Stimulated activated naive CD8-positive, alpha-beta T cell treated with anti-CD3 and anti-CD28 coated beads, Interleukin-15, Interleukin-2, amounts not matched to agents 100 U/mL and 50 U/mL, for 24 hours (primary cell): ENCODE data around the gene ZNF23.
"Not testable (repeated sequence)": the region's sequence is repeated elsewhere in the genome, so short reads cannot be mapped to it uniquely, and the experiment has no call there.

ENCODE experiments used
- ATAC-seq: fragments of 150-1000 bp; cut with Tn5 transposase; one replicate; pipeline ENCODE4 v1.10.0; 2021
- DNase-seq: peaks from one replicate; pipeline ENCODE4 v3.0.0; 2021

Gene ZNF23

DNA sequence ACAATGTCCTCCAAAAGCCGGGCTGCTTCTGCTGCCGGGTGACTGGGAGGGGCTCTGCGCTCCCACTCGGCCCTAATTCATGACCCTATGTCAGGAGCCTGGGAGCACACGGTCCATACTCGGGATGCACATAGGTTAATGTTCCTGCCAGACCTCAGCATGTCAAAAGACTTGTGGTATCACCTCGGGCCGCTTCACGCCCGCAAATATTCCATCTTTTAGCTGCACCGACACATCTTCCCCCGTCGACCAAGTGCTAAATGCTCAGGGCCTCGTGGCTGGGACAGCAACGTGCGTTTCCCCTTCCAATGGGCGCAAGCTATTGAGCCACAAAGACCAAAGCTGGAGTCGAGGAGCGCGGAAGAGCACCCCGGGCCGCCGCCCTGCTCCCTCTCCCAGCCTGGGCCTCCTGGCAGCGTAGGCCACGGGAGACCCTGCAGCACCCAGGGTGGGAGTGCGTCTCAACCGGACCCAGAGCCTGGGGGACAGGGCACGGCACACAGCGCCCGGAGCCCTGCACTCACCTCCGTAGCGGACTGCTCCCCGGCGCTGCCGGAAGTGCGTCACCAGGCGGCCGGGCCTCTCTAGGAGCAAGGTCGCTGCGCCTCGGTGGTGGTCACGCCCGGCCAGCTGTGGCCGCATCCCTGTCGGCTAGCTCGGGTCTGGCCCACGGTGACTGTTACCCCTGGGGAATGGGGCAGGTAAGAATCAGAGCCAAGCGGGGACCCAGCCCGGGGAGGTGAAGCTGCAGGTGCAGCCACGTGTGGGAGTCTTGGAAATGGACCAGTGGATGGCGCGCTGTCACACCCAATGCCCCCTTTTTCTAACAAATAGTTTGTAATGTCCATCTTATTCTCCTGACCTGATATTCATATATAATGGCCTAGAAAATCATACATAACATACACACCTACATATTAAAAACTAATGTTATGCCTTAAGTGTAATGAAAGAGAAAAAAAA is at the start of gene ZNF23:
ZNF23 (minus strand) TSS at position 562 of the 963 bp plus-strand sequence. CDS start 5,451 bp downstream, outside the sequence.
- DNase-seq (peak; percentile 86), ATAC-seq (peak; percentile 100)

DNA sequence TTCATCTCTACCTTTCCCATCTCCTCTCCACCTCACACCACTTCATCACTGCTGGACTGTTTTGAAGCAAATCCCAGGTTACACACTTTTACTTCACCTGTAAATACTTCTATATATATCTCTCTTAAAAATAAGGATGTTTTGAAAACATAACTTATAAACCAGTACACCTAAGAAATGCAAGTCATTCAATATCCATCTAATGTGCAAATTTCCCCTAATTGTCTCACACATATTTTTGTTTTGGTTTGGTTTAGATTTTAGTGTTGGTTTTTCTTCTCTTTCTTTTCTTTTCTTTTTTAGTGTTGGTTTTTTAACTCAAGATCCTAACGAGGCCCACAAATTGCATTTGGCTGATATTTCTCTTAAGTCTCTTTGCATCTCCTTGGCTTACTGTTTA is 45.0 kb upstream of the ZNF23 start:
- no peak for DNase-seq
- ATAC-seq = no peak

DNA sequence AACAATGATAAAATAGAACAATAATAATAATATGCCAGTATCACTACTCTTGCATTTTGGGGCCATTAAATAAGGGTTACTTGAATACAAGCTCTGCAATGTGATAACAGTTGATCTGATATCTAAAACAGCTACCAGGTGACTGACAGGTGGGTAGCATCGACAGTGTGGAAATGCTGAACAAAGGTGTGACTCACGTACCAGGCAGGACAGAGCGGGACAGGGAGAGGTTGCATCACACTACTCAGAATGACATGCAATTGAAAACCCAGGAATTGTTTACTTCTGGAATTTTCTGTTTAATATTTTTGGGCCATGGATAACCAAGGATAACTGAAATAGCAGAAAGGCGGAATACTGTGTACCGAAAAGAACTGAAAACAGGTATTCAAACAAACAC is 42.9 kb upstream of the ZNF23 start:
- DNase-seq (no peak), ATAC-seq (no peak)

DNA sequence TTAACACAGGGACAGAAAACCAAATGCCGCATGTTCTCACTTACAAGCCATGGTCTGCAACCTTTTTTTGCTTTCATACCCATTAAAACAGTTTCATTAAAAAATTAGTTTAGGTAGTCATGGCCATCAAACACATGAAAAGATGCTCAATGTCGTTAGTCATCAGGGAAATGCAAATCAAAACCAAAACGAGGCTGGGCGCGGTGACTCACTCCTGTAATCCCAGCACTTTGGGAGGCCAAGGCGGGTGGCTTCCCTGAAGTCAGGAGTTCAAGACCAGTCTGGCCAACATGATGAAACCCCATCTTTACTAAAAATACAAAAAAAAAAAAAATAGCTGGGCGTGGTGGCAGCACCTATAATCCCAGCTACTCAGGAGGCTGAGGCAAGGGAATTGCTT is 42.0 kb upstream of the ZNF23 start:
- peak; percentile 12 for DNase-seq
- not testable (repeated sequence) for ATAC-seq

DNA sequence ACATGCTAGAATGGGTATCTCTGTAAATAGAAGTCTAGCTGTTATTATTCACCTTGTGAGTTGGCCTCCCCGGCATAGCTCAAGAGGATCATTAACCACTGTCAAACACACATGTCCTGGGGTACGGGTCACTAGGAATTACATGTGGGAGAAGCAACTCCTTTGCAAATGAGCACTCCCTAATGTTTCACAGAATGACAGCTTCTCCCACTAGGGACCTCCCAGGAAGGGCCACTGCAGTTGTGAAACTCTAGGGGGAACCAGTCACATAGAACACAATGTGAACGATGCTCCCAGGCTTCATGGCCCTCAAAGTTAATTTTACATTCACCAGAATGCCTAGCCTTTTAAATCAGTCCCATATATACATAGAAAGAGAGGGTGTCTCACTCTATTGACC is 39.5 kb upstream of the ZNF23 start:
- ATAC-seq (no peak), DNase-seq (no peak)

DNA sequence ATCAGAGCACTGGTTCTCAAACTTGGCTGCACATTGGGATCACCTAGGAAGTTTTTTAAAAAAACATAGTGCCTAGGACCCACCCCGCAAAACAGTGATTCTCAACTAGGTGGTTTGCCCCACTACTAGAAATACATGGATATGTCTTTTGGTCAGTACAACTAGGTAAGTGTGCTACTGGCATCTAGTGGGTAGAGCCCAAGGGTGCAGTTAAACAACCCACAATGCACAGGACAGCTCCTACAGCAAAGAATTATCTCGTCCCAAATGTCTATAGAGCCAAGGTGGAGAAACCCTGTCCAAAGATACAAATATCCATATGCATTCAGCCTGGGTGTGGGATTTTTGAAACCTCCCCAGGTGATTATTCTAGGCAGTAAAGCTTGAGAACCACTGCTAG is 38.9 kb upstream of the ZNF23 start:
- no peak for ATAC-seq
- DNase-seq = no peak

DNA sequence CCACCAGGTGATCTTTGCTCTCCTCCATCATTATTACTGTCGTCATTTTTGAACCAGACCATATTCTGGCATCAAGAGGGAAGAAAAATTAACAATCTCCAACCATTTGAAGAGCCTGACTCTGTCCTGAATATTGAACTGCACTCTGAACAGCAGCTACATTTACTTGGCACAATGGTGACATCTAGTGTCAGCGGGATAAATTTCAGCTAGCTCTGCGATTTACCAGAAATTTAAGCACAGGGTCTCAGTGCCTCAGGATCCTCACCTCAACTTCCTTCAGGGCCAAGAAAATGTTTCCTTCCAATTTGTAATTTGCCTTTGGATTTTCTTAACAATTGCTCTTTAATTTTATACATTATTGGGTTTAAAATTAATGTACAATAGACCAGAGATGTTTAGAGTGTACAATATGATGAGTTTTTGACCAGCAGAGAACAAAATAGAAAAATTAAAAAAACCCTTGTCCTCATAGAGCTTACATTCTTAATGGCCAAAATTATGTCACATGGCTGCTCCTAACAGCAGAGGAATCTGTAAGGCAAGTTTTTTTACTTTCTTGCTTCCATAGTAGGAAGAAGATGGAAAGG is 37.8 kb upstream of the ZNF23 start:
- DNase-seq = peak; percentile 37
- ATAC-seq = peak; percentile 32

DNA sequence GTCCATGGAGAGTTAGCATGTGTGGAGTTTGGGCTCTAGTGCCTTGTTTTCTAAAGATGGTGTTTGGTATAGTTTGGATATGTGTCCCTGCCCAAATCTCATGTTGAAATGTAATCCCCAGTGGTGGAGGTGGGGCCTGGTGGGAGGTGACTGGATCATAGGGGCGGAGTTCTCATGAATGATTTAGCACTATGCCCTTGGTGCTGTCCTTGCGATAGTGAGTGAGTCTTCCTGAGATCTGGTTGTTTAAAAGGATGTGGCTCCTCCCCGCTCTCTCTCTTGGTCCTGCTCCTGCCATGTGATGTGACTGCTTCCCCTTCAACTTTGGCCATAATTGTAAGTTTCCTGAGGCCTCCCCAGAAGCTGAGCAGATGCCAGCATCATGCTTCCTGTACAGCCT is 36.0 kb upstream of the ZNF23 start:
- ATAC-seq (no peak), DNase-seq (no peak)

DNA sequence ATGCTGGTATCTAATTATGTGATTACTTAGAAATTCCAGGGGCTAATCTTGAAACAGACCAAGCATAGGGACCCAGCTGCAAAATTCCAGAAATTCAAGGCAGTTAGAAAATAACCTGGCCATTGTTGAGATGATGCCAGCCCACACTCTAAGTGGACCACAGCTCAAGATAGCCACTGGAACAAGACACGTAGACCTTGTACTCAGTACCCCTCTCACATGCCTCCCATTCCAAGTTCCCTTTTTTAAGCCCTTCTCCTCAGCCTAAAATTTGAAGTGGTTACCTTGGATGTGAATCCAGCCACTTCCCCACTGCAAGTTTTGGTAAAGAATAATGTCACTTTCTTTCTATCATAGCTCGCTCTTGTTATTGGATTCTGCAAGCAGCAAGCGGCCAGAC is 31.2 kb upstream of the ZNF23 start:
- no peak for ATAC-seq

DNA sequence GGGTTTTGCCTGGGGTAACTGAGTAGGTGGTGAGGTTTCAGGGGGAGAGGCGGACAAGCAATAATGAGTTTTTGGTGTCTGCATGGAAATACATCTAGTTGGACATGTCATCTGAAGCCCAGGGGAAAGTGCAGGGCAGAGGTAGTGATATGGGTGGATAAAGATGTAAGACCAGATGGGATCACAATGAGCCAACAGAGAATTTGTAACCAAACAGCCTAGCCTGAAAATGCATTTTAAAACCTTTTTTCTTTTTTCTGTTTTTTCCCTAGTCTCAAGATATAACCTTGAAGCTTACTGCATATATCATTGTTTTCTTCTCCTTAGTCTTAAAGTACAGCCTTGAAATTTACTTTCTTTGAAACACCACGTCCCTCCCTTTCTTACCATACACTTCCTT is 30.7 kb upstream of the ZNF23 start:
- ATAC-seq (no peak), DNase-seq (no peak)

More for the DNA sequence above, 31.2 kb upstream of the ZNF23 start:
- no peak for DNase-seq

DNA sequence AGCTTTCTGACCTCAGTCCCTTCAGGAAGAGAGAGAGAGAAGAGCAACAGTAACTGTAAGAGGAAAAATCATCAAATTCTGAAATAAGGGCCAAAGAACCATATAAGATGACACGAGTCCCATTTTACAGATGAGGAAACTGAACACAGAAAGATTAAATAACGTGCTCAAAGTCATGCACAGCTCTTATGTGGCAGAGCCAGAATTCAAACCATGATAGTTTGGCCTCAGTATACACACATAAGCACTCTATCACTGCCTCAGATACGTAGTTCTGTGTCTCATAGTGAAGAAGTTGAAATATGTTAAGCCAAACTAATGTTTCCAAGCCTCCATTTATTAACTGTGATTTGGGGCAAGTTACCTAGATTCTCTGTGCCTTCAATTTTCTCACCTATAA is 29.0 kb upstream of the ZNF23 start:
- no peak for DNase-seq
- no peak for ATAC-seq

DNA sequence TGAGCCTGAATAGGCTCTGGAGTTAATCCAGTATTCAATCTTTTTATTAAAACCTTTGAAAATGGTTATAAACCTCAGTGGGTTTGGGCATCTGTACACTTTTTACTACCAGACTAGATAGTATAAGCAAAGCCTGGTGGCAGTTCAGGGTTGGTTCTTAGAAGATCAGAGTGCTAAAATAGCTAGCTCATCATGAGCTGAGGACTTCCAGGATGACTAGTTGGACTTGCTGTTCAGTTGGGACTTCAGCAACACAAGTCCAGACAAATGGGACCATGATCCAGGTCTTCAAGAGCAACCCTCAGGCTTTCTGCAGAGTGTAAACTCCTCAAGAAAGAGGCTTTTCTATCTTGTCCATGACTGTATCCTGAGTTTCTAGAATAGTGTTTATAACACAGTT is 28.3 kb upstream of the ZNF23 start:
- ATAC-seq = no peak
- DNase-seq = no peak

DNA sequence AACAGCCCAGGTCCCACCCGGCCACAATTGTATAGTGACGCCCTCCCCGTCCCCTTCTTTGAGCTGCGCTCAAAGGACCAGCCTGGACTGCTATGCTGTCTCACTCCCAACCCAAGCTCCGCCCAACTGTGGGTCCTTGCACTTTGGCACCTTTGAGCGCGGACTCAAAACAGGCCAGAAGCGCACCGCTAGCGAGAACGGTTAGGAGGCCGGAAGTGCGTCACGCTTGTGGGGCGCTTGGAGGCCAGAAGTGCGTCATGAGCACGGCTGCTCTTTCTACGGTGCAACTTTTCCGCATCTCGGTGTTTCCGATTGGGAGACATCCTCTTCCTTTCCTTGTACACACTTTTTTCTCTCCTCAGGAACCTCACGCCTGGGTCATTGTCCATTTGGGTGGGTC is 27.1 kb upstream of the ZNF23 start, which contains the start of gene ZNF19:
ZNF19 (minus strand) TSS at position 203 of the 400 bp plus-strand sequence. CDS start 7,210 bp downstream, outside the sequence.
- ATAC-seq (no peak), DNase-seq (no peak)

DNA sequence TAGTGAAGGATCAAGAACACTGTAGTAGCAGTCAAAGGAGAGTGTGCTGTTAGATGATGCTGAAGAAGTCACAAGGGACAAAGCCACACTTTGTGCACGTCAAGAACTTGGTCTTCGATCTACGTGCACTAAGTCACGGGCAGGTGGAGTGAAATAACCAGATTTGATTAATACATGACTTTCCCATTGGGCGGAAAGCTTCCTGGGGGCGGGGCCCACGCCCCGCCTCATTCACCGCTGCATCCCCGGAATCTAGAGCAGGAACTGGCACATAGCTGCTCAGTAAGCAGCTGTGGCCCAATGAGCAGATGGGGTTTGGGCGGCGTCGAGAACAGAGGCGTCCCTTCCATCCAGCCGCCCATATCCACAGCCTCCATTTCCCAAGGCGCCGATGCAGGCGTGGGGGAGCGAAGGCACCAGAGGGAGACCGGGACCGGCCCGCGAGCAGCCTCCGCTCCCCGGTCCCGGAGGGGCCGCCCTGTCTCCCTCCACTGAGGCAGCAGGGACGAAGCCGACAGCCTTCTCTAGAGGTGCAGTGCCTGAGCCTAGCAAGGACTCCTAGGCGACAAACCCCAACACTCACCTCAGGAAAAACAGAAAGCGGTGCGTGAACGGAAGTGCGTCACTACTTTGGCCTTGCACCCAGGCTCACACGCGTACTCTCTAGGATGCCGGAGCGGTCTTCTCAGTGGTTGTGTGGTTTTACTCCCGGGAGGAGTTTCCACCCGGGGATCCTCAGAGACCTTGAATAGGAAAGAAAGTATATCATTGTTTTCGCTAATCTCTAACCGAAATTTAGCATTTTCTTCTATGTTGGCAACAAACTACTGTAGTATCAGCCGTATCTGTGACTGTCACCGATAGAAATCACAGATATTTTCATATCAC is 22.2 kb upstream of the ZNF23 start:
- ATAC-seq = peak; percentile 91
- DNase-seq = peak; percentile 84

DNA sequence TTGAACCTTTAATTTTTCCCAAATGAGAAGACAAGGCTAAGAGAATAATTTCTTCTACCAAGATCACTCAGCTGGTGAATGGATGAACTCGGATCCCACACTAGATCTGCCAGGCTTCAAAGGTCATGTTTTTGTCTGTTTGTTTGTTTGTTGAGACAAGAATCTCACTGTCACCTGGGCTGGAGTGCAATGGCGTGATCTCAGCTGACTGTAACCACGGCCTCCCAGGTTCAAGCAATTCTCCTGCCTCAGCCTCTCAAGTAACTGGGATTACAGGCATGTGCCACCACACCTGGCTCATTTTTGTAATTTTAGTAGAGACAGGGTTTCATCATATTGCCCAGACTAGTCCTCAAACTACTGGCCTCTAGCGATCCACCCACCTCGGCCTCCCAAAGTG is 20.5 kb upstream of the ZNF23 start:
- no peak for ATAC-seq
- DNase-seq = no peak

DNA sequence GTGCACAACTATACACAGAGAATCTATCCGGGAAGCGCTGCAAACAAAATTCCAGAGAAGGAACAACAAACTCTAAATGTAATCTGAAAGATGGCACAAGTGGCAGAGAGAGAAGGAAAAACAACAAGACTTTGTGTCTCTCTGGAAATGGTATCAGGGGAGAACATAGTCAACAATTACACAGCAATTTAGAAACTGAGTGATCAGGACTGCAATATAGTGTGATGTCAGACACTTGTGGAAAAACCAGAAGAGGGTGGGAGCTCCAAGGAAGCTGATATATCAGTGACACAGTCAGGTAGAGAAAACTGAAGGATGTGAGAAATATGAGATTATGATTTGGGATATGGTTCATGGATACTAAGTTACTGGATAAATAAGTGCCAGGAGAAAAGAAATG is 18.9 kb upstream of the ZNF23 start:
- ATAC-seq = no peak
- no peak for DNase-seq

DNA sequence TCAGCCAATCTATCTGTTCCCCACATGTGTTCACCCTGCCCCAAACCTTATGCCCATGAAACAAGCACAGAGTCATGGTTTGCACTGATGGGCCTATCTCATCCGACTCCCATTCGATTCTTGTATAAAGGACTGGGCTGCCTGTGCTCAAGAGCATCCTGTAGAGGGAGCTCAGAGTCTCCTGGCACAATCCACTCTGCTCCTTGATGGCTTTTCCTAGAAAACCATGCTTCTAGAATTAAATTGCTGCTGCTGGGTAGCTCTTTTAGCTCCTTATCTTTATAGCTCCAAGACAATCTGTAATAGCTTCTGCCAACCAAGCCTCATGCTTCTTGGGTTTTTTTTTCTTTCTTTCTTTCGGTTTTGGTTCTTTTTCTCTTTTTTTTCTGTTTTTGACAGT is 17.4 kb upstream of the ZNF23 start:
- ATAC-seq (no peak), DNase-seq (no peak)

DNA sequence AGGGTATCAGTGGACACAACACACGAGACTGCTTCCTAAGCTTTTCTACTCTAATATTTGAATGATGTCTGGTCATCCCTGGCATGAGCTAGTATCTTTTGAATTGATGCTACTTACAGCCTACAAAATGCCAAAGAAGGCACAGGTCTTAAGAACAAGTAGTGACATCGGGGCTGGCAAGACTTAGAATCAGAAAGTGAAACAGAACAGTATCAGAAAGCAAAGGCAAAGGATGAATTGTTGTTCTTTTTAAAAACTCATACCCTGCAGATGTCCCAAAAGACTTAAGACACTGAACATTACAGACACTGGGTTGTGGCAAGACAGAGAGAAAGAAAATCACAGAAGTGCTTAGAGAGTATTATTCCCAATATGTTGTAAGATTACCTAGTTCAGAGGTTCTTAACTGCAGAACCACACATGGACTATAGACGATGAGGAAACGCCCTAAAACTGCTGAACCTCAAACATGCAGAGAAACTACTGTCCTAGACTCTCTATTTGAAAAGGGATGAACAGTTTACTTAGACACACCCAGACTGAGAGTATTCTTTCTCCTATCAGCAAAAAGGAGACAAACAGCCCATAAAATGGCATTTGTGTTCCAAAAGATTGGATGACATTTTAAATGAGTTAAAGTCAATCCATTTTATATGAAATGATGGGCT is 14.5 kb upstream of the ZNF23 start:
- no peak for ATAC-seq
- no peak for DNase-seq

DNA sequence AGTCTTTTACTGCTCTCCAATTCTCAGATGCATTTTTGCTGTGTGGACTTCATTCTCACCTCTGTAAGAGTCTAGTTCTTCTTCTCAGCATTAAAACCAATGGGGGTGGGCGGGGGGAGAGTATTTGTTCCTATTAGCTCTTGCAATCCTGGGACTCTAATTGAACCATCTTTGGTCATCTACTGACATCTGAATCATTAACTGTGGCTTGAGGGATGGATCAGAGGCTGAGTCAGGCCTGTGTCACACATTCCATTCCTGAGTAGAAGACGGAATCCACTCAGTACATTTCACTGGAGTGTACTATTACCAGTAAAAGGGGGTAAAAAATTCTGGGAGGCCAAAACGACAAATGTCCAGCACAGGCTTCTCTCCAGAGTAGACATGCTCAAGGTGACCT is 12.8 kb upstream of the ZNF23 start:
- ATAC-seq (no peak), DNase-seq (no peak)

DNA sequence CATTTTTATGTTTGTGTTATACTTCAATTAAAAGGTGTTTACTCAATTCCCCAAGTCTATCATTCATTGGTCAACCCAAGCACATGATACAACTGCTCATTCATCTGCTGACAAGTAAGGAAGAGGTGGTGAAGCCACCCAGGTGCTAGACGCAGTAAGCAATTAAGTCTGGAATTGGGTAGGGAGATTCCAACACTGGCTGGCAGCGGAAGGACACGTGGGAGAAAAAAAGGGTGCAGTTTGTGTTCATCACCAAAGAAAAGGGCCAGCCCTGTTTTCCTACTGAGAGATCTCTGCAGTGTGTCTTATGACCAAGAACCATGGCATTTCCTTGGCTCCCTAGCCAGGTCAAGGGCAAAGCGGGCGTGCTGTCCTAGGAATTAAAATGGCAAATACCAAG is 11.8 kb upstream of the ZNF23 start:
- DNase-seq (no peak), ATAC-seq (no peak)

DNA sequence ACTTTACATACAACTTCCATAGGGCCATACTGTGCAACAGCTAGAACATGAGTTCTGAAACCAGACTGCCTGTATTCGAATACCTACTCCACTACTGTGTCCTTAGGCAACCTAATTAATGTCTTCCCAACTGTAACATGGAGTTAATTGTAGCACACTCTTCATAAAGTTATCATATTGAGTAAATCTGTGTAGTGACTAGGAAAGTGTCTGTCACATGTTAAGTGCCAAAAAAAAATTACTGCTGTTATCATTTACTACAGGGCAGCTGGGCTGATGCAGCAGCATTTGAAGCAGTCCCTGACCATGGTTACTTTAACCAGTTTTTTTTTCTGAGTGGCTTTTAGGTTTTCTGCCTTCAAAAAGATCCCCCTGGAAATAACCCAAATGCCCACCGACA is 10.9 kb upstream of the ZNF23 start:
- no peak for ATAC-seq
- DNase-seq = no peak

DNA sequence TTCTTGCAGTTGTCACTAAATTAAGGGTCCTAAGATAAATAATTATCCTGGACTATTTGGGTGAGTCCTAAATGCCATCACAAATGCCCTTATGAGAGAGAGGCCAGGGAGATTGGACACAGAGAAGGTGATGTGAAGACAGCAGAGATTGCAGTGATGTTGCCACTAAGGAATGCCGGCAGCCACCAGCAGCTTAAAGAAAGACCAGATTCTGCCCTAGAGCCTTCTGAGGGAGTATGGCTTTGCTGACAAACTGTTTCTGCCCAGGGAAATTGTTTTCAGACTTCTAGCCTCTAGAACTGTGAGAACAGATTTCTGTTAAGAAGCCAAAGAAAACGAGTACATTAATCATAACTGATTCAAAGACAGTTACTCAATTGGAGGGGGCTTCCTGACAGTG is 10.0 kb upstream of the ZNF23 start:
- DNase-seq = no peak
- ATAC-seq = no peak
